IPS-18a (cell line): ENCODE results near the gene HPN.
"Not testable (repeated sequence)": the region's sequence is repeated elsewhere in the genome, so short reads cannot be mapped to it uniquely, and the experiment has no call there.

Experiments used
- H3K27ac ChIP-seq: one replicate; pipeline ENCODE4 v1.5.1; 2013; ENCODE audit warnings: low read length
- H3K27me3 ChIP-seq: one replicate; pipeline ENCODE4 v1.6.1; 2013; ENCODE audit warnings: mild to moderate bottlenecking, low read length; ENCODE audit not compliant: control insufficient read depth, insufficient read depth
- H3K36me3 ChIP-seq: one replicate; pipeline ENCODE4 v1.6.1; 2013; ENCODE audit warnings: low read depth, low read length; ENCODE audit not compliant: control insufficient read depth
- H3K4me1 ChIP-seq: one replicate; pipeline ENCODE4 v1.6.1; 2013; ENCODE audit warnings: low read depth, low read length; ENCODE audit not compliant: control insufficient read depth
- H3K4me3 ChIP-seq: one replicate; pipeline ENCODE4 v1.5.1; 2013; ENCODE audit warnings: low read length
- H3K9ac ChIP-seq: one replicate; pipeline ENCODE4 v1.6.1; 2013; ENCODE audit warnings: mild to moderate bottlenecking, low read length, moderate library complexity
- H3K9me3 ChIP-seq: one replicate; pipeline ENCODE4 v1.6.1; 2013; ENCODE audit warnings: low read depth, low read length; ENCODE audit not compliant: control insufficient read depth

Gene HPN

DNA sequence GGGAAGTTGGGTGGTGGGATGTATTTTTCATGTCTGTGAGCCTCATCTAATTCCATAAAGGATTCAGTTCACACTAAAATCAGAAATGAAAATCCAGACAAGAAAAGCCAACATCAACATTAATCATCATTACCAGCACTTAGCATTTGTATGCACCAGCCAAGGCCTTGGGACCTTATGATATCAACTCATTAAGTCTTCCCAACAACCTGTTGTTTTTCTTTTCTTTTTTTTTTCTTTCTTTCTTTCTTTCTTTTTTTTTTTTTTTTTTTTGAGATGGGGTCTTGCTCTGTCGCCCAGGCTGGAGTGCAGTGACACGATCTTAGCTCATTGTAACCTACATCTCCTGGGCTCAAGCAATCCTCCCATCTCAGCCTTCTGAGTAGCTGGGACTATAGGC lies 9.1 kb downstream of the HPN start:
- H3K27ac ChIP-seq, H3K27me3 ChIP-seq, H3K4me3 ChIP-seq, H3K9me3 ChIP-seq, H3K36me3 ChIP-seq, H3K9ac ChIP-seq, H3K4me1 ChIP-seq: not testable (repeated sequence)

DNA sequence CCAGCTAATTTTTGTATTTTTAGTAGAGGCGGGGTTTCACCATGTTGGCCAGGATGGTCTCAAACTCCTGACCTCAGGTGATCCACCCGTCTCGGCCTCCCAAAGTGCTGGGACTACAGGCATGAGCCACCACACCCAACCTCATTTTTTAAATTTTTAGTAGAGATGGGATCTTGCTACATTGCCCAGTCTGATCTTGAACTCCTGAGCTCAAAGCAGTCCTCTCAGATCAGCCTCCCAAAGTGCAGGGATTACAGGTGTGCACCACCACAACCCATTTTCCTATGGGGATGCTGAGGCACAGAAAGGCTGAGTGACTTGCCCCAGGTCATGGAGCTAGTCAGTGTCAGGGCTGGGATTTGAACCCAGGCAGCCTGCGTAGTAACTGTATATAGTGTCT lies 9.7 kb downstream of the HPN start:
- H3K27me3 ChIP-seq, H3K9ac ChIP-seq, H3K4me3 ChIP-seq, H3K9me3 ChIP-seq, H3K36me3 ChIP-seq, H3K4me1 ChIP-seq, H3K27ac ChIP-seq: not testable (repeated sequence)

DNA sequence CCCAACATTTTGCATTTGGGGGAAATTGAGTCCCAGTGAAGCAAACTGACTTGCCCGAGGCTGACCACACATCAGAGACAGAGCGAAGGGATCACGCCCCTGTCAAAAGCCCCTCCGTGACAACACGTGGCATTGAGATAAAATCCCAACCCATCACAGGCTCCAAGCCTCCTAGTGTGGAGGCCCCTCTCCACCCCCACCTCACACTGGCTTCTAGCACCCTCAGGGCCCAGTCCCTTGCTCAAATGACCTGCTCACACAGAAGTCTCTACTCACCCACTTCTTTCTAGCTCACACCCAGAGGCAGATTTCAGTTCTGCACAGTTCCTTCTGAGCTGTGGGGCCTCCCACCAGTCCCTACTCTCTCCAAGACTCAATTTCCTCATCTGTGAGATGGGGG lies 10.3 kb downstream of the HPN start:
- Histone ChIP-seq H3K27me3 (no peaks in the 10 kb centered on the region), H3K27ac (no peak overlapping the region), H3K36me3 (no peaks in the 10 kb centered on the region), H3K4me1 (peaks cover 8% of the 10 kb centered on the region), H3K9ac (no peak overlapping the region), H3K4me3 (no peak overlapping the region), H3K9me3 (no peaks in the 10 kb centered on the region)

DNA sequence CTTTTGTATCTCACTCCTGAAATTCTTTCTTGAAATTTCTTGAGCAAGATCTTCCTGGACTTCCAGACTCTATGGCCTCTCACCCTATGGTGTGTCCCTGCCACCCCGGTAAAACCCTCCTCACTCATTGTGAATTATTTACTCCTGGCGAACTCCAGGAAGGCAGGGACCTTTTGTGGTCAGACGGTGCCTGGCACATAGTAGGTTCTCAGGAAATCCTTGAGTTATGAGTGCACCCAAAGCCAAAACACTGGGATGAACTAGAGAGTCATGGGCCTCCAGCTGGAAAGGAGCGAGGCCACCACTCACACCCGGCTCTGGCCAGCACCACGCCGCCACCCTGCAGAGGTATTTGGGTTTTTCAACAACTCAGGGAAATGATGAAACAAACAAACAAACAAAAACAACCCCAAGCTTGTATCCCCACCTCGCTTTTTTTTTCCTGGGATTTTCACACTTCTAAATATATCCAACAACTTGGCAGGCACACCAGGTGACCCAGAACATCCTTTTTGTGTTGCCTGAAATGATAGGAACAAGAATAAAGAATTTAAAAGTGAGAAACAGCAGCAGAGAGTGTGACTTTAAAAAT lies 11.2 kb downstream of the HPN start:
- H3K27me3 ChIP-seq = no peaks in the 10 kb centered on the region
- H3K4me3 ChIP-seq = no peak overlapping the region
- H3K9me3 ChIP-seq = no peaks in the 10 kb centered on the region
- peaks cover 8% of the 10 kb centered on the region for H3K4me1 ChIP-seq
- H3K36me3 ChIP-seq = no peaks in the 10 kb centered on the region
- H3K9ac ChIP-seq = no peak overlapping the region
- no peak overlapping the region for H3K27ac ChIP-seq

DNA sequence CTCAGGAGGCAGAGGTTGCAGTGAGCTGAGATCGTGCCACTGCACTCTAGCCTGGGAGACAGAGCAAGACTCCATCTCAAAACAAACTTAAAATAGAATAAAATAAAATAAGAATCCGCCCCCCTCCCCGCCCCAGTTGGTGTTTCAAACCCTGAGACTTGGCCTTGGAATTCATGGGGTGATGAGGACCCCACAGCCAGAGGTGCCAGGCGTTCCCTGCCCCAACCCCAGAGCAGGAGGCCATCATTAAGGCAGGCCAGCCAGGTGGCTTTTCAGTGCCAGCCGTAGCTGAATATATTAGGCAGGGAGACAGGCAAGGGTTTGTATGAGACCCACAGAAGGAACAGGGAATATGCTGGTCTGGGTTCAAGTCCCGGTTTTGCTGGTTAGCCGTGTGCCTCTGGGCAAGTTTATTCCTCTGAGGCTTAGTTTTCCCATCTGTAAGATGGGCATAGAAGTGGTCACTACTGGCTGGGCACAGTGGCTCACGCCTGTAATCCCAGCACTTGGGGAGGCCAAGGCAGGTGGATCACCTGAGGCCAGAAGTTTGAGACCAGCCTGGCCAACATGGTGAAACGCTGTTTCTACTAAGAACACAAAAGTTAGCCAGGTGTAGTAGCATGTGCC lies 12.3 kb downstream of the HPN start:
- H3K9me3 ChIP-seq = no peaks in the 10 kb centered on the region
- no peak overlapping the region for H3K4me3 ChIP-seq
- no peaks in the 10 kb centered on the region for H3K27me3 ChIP-seq
- no peaks in the 10 kb centered on the region for H3K36me3 ChIP-seq
- H3K9ac ChIP-seq = no peak overlapping the region
- H3K4me1 ChIP-seq = peaks cover 8% of the 10 kb centered on the region
- no peak overlapping the region for H3K27ac ChIP-seq

DNA sequence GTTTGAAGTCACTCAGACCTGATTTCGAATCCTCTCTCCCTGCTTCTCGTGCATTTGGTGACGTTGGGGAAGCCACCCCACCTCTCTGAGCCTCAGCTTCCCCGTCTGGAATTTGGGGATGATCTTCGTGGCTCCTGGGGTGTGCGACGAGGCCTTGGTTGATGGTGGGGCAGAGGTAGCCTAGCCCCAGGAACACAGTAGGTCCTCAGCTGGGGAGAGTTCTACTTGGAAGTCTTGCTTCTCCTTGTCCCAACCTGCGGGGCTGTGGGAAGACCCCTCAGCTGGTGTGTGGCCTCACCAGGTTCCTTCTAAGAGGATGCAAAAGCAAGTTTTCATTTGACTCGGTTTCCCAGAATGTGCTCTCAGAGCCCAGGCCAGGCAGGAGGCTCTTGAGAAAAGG lies 13.1 kb downstream of the HPN start:
- Histone ChIP-seq H3K4me3 (no peak overlapping the region), H3K27ac (no peak overlapping the region), H3K4me1 (peaks cover 8% of the 10 kb centered on the region), H3K9me3 (no peaks in the 10 kb centered on the region), H3K9ac (no peak overlapping the region), H3K36me3 (no peaks in the 10 kb centered on the region), H3K27me3 (no peaks in the 10 kb centered on the region)

DNA sequence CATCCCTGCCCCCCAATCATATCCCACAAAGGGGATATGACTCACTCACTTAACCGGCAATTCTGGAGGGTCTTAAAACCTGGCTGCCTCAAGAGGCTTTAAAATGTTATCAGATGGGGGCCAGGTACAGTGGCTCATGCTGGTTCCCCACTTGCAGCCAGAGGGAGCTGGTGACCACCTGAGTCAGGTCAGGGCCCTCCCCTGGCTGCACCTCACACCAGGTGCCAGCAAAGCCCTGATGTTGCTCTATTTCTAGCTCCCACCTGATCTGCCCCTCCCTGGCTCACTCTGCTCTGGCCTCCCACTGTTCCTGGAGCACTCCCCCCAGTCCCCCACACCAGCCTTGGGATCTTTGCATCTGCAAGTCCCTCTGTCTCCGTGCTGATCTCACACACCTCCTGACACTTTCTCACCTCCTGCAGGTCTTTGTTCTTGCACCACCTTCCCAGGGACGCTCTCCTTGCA lies 14.2 kb downstream of the HPN start:
- Histone ChIP-seq H3K27me3 (no peaks in the 10 kb centered on the region), H3K36me3 (no peaks in the 10 kb centered on the region), H3K9me3 (no peaks in the 10 kb centered on the region), H3K4me1 (peaks cover 8% of the 10 kb centered on the region), H3K9ac (no peak overlapping the region), H3K27ac (peak overlapping the region; percentile 35), H3K4me3 (no peak overlapping the region)

DNA sequence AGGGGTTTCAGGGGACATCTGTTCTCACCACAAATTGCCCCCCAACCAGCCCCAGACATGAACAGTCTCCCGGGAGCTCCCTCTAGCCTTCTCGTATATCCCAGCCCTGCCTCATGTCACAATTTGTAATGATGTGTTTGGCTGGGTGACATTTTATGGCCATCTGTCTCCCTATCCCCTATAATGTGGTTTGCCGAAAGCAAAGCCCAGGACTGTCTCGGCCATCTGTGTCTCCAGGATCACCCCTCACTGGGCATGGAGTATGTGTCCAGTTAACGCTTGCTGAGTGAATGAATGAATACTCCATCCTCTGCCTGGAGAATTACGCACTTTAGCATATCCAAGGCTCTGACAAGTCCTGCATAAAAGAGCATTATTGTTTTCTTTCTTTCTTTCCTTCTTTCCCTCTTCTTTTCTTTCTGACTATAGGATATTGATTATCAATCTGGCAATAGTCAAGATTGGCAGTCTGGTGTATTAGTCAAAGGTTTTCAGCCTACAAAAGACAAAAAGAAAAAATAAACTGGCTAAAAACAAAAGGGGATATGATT lies 15.1 kb downstream of the HPN start:
- Histone ChIP-seq H3K4me3 (no peak overlapping the region), H3K4me1 (peaks cover 8% of the 10 kb centered on the region), H3K36me3 (no peaks in the 10 kb centered on the region), H3K9me3 (no peaks in the 10 kb centered on the region), H3K27ac (peak overlapping the region; percentile 35), H3K27me3 (no peaks in the 10 kb centered on the region), H3K9ac (no peak overlapping the region)

DNA sequence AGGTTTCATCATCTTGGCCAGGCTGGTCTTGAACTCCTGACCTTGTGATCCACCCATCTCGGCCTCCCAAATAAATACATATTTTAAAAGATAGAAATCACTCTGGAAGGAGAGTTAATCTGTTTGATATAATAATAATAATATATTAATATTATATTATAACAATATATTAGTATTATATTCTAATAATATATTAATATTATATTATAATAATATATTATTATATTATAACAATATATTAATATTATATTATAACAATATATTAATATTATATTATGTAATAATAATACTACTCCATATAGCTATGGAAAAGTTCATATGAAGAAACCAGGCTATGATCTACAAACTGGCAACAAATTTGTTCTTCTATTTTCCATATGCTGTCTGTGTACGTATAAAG lies 16.8 kb downstream of the HPN start:
- Histone ChIP-seq H3K9ac (no peak overlapping the region), H3K4me3 (no peak overlapping the region), H3K27me3 (peaks cover 5% of the 10 kb centered on the region), H3K36me3 (no peaks in the 10 kb centered on the region), H3K9me3 (no peaks in the 10 kb centered on the region), H3K4me1 (peaks cover 8% of the 10 kb centered on the region), H3K27ac (no peak overlapping the region)

DNA sequence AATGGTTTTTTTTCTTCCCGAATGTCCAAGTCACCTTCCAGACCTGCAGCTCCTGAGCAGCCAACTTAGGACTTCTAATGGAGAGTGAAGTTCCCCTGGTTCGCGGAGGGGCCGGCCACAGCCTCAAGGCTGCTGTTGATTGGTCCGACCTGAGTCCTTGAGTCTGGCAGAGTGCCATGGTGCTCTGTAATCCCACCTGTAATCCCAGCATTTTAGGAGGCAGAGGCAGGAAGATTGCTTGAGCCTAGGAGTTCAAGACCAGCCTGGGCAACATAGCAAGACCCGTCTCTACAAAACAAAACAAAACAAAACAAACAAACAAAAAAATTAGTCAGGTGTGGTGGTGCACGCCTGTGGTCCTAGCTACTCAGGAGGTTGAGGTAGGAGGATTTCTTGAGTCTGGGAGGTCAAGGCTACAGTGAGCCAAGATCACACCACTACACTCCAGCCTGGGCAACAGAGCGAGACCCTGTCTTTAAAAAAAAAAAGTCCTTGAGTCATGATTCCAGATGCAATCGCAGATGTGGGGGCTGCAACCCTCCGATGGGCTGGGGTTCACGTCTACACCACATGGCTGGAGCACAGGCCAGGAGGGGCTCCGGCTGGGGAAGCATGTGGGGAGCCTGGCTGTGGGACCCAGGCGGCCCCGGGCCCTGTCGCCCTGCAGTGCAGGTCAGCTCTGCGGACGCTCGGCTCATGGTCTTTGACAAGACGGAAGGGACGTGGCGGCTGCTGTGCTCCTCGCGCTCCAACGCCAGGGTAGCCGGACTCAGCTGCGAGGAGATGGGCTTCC lies 17.7 kb downstream of the HPN start:
- no peak overlapping the region for H3K9ac ChIP-seq
- H3K36me3 ChIP-seq = no peaks in the 10 kb centered on the region
- H3K9me3 ChIP-seq = no peaks in the 10 kb centered on the region
- H3K4me1 ChIP-seq = peaks cover 8% of the 10 kb centered on the region
- peaks cover 11% of the 10 kb centered on the region for H3K27me3 ChIP-seq
- H3K27ac ChIP-seq = no peak overlapping the region
- H3K4me3 ChIP-seq = no peak overlapping the region

DNA sequence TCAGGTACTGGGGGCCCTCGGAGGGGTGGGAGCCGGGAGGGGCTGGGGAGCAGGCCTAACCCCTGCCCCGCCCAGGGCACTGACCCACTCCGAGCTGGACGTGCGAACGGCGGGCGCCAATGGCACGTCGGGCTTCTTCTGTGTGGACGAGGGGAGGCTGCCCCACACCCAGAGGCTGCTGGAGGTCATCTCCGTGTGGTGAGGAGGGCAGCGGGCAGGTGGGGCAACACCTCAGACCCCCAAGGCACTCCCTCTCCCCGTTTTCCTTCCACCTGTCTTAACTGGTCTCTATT lies 18.2 kb downstream of the HPN start:
- H3K4me1 ChIP-seq = peaks cover 8% of the 10 kb centered on the region
- H3K36me3 ChIP-seq = no peaks in the 10 kb centered on the region
- H3K9me3 ChIP-seq = no peaks in the 10 kb centered on the region
- peaks cover 11% of the 10 kb centered on the region for H3K27me3 ChIP-seq
- no peak overlapping the region for H3K27ac ChIP-seq
- H3K9ac ChIP-seq = no peak overlapping the region
- H3K4me3 ChIP-seq = no peak overlapping the region
